Uterus (tissue), 2 donors: ENCODE measurements around the gene CERS4.
A peak's percentile ranks its signal among the peaks of the same experiment; 100 is the strongest.

Experiments used
- CTCF ChIP-seq, 4 experiments: fragments of 200-600 bp in 2 of 4; fragments of 450-650 bp in 2 of 4; sonication (generic) in 2 of 4; IDR thresholded peaks; one replicate each; pipeline ENCODE4 v1.5.1; 2016 to 2019; ENCODE audit warnings: antibody characterized with exemption in 4 of 4, mild to moderate bottlenecking in 2 of 4, moderate library complexity in 1 of 4
- POLR2A ChIP-seq, 2 donors: fragments of 450-650 bp; IDR thresholded peaks; one replicate each; pipeline ENCODE4 v1.6.1; 2016; ENCODE audit warnings: antibody characterized with exemption in 2 of 2, mild to moderate bottlenecking in 1 of 2, moderate library complexity in 1 of 2

- TF ChIP-seq CTCF (IDR thresholded peaks at IDR 0.05), result peak in 1 of 4 experiments; percentile 41
- peak; percentile 51 to 53 for TF ChIP-seq POLR2A (IDR thresholded peaks at IDR 0.05)
Observed at GRCh38 chr19:8307965-8308866, 99.0 kb downstream of the CERS4 start, which contains the start of gene CD320.
